HUDEP-2 (cell line): ENCODE results near the gene FOXO6.

Experiments
- DNase-seq, 76 experiments: peaks; one replicate each; lab custom pipeline; 2025; ENCODE audit not compliant: unreplicated experiment in 76 of 76; lab: John Stamatoyannopoulos, UW

The FOXO6 gene

DNA sequence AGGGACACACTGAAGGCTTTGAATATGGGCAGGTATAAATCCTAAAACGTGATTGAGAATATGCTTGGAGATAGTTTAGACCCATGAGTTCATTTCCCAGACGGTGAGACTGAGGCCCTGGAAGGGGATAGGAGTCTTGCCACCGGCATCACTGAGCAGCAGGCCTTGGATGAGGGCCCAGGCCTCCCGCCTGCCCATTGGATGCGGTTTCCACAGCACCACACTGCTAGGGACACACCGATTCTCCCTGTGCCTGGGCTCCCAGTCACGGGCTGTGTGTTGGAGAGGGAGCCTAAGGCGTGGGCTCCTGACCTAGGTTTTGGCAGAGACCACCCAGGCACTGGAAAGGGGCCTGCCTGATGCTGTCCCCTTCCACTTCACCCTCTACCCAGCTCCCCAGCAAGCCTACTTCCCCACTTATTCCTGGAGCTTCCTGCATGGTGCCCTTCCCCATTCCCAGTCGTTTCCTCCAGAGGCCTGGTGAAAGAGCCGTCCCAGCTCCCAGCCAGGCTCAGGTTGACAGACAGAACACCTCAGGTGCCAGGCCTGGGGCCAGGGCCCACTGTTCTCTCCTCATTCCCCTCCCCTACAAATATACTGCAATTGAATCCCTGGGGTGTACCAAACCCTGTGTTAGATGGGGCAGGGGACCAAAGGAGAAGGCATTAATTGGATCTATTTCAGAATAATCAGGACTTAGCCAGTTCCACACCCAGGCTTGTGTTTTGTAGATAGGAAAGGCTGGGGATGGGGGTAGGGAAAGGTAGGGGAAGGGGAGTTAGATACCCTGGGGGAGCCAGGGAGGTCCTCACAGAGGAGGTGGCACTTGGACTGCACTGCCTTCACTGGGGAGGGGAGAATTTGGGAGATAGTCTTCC is 3.4 kb downstream of the FOXO6 start:
- DNase-seq = no peak

DNA sequence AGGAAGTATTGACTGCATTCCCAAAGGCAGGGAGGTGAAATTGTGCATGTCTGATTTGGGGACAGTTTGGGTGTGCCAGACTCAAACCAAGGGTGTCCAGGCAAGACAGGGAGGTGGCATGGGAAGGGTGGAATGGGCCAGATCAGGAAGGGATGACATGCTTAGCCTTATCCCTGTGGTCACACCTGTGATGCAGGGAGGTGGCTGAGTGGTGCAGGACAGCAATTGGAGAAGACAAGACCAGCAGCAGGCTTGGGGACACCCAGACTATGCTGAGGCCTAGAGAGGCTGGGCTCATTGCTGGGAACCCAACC is 4.0 kb downstream of the FOXO6 start:
- DNase-seq = no peak

DNA sequence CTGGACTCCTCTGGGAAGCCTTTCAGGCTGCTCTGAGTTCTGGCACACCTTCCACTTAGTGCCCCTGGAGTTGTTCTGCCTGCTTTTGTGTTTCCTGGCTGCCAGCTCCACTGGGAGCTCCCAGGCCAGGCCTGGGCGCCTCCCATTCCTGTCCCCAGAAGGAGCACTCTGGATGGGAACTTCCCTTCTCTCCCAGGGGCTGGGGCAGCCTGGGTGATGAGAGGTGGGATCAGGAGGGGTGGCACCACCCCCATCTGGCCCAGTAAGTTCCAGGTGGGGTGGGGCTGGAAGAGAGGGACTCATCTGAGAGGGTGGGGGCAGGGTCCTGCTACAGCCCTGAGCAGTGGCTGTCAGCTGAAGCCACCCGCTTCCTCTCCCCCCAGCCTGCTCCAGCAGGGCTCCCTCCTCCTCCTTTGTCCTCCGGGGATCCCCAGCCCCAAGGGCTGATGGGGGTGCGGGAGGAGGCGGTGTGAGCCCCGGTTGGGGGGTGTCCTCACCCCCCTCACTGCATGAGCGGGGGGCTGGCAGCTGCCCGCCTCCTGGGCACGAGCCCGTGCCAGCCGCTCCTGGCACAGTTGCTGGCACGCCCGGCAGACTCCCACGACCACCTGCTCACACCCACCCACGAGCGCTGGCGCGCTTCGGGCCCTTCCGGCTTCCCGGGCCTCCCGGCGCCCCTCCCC is 4.7 kb downstream of the FOXO6 start:
- no peak for DNase-seq

DNA sequence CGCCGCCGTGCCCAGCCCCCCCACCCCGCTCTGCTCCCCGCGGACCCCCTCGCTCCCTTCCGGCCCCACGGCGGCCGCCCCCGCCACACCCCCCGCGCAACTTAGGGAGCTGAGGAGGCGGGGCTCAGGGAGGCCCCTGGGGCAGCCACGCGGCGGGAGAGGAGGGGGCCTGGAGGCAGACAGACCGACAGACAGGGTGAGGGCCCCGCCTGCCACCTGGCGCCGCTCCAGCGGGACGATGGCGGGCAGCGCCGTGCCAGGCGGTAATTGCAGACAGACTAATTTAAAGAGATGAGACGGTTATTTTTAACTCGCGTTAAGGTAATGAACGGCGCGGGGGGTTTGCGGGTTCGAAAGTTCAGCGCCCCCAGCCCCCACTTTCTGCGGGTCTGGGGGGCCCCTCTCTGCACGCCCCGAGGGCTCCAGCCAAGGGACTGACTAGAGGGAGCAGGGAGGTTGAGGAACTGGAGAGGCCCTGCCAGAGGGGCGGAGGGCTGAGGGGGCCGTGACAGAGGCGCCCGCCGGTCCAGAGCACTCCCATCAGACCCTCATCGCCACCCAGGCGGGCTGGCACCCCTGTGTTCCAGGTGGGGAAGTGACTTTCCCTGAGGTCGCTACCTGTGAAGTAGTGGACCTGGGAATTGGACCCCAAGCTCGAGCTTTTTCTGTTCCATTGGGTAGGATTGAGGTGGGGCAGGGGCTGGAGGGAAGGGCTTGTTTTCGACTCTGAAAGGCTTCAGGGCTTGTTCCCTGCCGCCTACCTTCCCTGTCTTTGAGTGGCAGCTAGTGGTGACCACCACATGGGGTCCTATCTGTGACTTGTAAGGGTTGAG is 5.4 kb downstream of the FOXO6 start:
- peak in 2 of 76 experiments; percentile 8 to 15 for DNase-seq

DNA sequence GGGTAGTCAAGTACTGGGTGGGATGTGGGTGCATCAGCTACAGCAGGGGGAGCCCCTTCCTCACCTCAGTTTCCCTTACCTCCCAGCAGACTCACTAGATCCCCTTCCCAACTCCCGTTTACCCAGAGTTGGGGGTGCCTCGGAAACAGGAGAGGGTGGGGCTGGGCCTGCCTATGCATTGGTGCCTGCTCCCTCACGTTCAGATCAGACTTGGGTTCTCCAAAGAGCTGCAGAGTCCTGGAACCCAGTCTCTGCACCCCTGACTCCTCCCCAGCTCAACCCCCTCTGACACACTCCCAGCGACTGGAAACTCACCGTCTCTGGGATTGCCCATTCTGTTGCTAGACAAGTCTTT is 6.0 kb downstream of the FOXO6 start:
- no peak for DNase-seq

DNA sequence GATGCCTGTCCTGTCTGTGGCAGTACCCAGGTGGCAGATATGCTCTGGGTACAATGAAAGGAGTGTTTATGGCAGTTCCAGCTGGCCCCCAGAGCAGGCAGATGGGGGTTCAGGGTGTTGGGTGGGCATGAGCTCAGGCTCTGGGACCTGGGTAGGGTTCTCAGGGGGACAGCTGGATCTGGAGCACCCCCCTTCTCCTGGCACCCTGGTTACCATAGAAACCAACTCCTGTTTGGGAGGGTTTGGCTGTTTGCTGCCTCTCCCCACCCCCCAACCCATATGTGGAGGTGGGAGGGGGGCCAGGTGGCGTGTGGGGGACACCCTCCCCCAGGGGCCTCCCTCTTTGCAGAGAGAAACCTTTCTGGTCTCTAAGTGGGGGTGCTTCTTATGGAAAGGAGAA is 7.1 kb downstream of the FOXO6 start:
- no peak for DNase-seq

DNA sequence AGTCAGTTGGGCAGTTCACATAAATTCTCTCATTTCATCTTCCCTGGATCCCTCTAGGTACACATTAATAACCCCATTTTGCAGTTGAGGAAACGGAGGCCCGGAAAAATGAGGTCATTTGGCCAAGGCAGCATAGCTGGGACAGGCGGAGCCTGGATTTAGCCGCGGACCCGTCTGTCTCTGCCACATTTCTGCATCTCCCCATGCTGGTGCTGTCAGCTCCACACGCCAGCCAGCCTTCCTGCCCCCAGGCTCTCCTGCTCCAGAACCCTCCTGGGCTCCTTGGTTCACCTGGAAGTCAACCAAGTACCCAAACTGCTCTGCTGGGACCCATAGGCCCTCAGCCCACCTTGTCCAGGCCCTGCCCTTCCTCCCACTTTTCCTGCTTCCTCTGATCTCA is 7.6 kb downstream of the FOXO6 start:
- no peak for DNase-seq

DNA sequence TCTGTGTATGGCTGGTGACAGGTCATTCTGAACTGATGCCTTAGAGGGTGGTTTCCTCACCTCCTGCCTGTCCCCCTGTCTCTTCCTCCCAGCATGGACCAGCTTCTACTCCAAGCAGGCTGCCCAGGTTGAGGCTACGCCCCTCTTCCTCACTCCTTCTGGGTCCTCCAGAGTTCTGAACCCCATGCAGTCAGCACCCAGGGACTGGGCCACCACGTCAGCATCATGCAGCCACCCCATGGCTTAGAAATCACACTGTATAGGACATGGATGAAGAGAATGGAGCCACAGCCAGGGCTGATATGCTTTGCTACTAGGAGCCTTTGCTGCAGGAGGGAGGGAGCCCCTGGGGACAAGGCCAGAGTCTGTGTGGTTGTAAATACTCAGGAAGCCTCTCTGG is 8.3 kb downstream of the FOXO6 start:
- no peak for DNase-seq

DNA sequence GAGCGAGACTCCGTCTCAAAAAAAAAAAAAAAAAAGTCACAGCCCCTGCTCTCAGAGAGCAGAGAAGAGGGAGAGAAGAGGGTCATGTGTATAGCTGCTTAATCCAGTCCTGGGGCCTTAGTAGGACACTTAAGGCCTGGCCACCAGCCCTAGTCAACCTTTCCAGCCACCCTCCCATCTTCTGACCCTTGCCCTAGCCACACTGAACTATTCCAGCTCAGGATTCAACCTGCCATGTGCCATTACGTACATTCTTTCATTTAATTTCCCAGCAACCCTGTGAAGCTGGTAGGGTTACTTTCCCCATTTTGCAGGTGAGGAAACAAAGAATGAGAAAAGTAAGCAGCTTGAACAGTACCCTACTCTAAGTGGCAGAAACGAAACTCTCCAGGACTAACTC is 9.0 kb downstream of the FOXO6 start:
- DNase-seq = no peak

DNA sequence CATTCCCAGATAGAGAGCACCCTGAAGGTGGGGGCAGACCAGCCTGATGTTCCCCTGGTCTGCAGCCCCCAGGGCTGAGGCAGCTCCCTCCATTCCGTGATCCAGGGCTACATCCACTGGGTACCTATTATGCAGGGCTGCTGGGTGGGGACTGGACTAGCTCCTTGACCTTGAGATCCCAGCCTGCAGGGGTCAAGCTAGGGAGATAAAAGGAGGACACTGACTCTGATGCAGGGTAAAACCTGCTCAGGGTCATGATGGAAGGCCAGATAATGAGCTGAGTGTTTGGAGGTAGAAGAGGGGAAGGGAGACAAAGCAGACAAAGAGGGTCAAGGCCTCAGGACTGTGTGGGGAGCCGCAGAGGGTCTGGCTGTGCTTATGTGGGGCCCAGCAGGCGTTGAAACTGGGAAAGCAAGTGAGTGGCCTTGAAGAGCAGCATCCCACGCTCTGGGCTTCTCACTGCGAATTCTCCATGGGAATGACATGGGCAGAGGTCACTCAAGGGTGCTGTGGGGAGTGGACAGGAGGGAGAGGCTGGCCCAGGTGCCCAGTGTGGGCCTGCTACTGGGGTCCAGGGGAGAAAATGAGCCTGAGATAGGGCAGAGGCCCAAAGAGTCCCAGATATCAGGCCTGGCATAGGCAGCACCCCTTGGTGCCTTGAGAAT is 9.7 kb downstream of the FOXO6 start:
- no peak for DNase-seq

DNA sequence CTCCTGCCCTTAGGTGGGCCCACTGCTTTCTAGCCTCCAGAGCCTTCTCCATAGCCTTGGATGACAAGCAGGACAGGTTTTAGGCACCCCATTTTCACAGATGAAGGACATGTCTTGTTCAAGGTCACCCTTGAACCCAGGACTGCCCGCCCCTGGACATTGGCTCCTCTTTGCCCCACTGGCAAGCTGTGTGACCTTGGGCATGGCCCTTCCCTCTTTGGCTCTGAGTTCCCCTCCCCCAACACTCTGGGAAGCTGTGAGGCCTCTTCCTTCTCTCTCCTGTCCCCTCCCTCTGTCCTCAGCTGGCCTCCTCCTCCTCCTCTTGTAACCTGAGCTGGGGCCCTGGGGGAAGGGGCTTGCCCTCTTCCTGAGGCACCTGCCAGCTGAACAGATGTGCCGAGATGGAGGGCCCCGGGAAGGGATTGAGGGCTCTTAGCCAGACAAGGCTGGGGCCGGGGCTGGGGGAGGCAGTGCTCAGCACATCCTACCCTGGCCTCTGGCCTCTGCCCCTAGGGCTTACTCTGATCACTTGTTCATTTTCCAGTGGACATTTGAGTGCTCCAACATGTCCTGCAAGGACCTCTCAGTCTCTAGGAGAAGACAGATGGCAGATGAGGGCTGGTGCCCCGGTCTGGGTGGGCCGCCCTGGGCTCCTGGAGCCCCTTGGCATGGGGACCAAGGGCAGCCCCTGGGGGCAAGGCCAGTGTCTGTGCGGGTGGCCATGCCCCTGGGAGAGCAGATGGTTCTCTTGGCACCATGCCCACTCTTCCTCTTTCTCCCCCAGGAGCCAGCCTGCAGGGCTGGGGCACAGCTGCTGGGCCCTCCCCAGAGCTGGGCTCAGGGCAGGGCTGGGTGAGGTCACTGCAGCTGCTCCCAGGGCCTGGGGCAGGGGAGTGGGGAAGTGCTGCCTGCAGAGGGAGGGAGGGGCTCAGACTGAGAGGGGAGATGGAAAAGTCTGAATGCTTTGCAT is 10.7 kb downstream of the FOXO6 start:
- no peak for DNase-seq

DNA sequence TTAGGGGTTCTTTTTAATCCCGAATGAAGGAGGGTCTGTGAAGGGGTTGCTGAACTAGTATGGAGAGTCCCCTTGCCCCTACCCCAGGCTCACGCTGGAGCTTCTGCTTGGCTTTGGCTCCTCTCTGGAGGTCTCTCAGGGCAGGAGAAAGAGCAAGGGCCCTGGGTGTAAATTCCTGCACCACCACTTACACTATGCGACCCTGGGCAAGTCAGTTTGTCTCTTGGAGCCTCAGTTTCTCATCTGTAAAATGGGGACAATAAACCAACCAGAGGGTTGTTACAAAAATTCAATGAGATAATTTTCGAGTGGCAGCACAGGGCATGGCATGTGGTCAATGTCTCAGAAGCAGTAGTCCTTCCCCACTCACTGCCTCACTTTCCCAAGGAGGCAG is 11.4 kb downstream of the FOXO6 start:
- no peak for DNase-seq

DNA sequence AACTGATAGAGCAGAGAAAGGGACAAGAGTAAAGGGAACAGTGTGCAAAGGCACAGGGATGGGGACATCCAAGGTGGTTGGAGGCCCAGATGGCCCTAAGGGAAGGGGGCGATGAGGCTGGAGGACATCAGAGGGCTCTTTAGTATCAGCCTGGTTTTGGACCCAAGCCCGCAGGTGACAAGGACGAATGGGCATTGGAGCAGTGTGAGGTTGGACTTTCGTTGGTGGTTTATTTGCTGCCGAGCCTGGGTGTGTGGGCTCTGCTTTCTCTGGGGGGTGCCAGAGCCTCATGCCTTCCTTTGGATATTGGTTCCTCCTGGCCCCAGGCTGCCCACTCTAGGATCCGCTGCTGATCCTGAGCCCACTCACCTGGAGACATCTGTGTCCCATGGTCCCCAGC is 12.1 kb downstream of the FOXO6 start:
- DNase-seq = no peak

DNA sequence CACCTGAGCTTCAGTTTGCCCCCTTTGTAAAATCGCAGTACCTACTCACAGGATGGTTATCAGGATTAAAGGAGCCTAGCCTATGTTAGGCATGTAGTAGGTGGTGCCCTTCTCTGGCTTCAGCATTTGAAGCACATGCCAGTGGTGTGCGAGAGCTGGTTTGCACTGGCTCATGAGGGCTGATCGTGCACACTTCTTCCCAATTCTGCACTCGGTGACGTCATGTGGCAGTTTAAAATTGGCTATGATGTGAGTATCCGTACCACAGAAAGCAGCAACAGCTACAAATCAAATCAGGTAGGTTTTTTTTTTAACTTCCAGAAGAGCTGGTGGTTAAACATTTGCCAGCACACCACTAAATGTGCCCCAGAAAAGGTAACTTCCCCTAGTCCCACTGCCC is 13.5 kb downstream of the FOXO6 start:
- no peak for DNase-seq

DNA sequence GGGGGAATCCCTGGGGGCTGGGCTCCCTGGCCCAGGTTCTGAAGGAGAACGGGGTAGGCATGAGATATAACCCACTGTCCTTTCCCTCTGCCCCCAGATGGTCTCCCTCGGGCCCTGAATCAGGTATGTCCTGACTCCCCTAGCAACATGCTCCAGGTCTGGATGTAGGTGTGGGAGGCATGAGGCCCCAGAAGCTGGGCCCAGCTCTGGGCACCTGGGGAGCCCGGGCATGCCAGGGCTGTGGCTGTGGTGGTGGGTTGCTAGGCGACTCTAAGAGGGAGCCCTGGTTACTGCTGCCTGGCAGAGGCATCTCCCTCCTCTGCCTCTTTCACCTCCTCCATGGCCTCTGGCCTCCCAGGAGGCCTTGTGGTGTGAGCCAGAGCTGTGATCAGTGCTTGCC is 16.2 kb downstream of the FOXO6 start:
- no peak for DNase-seq

DNA sequence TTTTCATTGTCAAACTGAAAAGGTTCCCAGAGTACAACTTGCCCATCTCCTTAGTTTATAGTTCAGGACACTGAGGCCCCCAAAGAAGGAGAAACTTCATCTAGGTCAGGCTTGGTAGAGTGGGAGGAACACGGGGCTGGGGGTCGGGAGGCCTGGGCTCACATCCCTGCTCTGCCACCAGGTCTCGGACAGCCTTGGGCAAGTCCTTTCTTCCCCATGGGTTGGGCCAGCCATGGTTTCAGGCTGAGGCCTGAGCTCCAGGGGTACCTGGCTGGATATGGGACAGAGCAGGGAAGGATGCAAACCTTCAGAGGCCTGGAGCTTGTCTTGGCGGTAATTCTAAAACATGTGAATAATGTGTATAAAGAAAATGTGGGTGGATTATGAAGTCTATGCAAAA is 17.0 kb downstream of the FOXO6 start:
- DNase-seq = no peak

DNA sequence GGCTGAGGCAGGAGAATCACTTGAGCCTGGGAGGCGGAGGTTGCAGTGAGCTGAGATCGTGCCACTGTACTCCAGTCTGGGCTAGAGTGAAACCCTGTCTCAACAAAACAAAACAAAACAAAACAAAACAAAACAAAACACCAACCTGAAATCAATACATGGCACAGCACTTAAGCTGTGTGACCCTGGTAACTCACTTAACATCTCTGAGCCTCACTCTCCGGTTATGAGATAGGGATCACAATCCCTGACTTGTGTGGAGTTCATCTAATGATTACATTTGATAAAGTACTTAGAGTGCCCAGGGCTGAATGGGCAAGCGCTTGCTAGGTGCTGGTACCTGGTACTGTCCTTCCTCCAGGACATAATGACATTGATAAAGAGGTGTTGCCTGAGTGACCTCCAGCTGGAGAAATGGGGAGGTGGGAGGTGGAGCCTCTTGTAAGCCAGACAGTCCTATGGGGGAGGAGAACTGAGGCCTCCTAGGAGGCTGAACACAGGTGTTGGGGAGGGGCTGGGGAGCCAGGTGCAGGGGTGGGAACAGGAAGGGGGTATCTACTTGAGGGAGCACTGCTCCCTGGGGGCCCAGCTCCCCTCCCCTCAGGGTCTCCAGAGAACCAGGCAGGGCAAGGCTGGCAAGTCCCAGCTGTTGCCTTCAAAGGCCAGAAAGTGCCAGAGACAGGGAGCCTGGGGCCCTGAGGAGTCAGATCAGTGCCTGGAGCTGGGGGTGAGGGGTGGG is 17.9 kb downstream of the FOXO6 start:
- DNase-seq = no peak

DNA sequence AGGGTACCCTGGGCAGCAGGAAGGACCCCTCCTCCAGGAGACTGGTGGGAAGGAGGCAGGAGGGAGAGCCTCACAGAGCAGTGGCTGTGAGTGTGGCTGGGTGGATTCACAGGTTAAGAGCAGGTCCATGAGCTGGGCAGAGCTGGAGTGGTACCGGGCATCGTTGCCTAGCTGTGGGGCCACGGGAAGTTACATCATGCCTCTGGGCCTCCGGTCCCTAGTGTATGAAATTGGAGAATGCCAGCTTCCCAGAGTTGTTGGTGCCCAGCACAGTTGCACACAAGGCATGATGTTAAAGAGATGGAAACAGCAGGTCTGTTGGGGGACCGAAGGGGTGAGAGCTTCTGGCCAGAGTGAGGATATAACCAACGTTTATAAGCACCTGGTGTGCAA is 18.5 kb downstream of the FOXO6 start:
- no peak for DNase-seq

DNA sequence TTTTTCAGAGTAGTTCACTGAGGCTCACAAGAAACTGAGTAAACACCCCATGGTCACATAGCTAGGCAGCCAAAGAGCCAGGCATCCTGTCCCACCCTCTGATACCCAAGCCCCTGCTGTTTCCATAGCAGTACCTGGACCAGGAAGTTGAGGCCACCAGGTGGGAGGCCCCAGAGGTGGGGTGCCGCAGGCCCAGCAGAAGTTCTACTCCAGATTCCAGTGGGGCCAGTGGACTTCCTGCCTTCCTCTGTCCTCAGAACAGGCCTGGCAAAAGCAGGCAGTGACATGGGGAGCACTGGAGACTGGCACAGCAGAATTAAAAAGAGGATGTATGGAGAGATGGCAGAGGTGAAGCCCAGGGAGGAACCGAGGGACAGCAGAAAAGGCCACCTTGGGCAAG is 19.0 kb downstream of the FOXO6 start:
- DNase-seq = no peak
